ENCODE results near the gene LGR6.

DNA sequence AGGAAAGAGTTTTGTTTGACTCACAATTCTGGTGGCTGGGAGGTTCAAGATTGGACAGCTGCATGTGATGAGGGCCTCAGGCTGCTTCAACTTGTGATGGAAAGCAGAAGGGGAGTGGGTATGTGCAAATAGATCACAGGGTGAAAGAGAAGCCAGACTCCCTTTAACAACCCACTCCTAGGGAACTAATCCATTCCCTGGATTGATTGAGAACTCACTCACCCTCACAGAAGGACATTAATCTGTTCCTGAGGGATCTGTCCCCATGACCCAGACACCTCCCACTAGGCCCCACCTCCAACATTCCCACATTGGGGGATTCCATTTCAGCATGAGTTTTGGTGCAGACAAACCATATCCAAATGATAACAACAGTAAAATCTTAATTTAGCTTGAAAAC lies 122.6 kb downstream of the LGR6 start:
- no peak for TF ChIP-seq ZNF768 (tag by site-specific recombination; IDR thresholded peaks at IDR 0.05)
- no peak for TF ChIP-seq ZNF274 (IDR thresholded peaks at IDR 0.05; ENCODE audit: low read length)
- TF ChIP-seq ZNF274 (tag by site-specific recombination; IDR thresholded peaks at IDR 0.05; ENCODE audit: borderline replicate concordance), result no peak
- TF ChIP-seq, protein P1, sequence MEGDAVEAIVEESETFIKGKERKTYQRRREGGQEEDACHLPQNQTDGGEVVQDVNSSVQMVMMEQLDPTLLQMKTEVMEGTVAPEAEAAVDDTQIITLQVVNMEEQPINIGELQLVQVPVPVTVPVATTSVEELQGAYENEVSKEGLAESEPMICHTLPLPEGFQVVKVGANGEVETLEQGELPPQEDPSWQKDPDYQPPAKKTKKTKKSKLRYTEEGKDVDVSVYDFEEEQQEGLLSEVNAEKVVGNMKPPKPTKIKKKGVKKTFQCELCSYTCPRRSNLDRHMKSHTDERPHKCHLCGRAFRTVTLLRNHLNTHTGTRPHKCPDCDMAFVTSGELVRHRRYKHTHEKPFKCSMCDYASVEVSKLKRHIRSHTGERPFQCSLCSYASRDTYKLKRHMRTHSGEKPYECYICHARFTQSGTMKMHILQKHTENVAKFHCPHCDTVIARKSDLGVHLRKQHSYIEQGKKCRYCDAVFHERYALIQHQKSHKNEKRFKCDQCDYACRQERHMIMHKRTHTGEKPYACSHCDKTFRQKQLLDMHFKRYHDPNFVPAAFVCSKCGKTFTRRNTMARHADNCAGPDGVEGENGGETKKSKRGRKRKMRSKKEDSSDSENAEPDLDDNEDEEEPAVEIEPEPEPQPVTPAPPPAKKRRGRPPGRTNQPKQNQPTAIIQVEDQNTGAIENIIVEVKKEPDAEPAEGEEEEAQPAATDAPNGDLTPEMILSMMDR (tag by site-specific recombination; IDR thresholded peaks at IDR 0.05), result no peak
- TF ChIP-seq KLF10 (tag by site-specific recombination; IDR thresholded peaks at IDR 0.05), result no peak
- no peak for TF ChIP-seq ZNF184 (tag by site-specific recombination; IDR thresholded peaks at IDR 0.05)
- no peak for TF ChIP-seq ZNF302 (tag by site-specific recombination; IDR thresholded peaks at IDR 0.05; ENCODE audit: low read depth)
- TF ChIP-seq ZBTB21 (tag by site-specific recombination; IDR thresholded peaks at IDR 0.05), result no peak
- no peak for TF ChIP-seq ZBTB7A (tag by site-specific recombination; IDR thresholded peaks at IDR 0.05; ENCODE audit: low read depth)
- no peak for TF ChIP-seq KLF16 (tag by site-specific recombination; IDR thresholded peaks at IDR 0.05)
- TF ChIP-seq ZNF701 (tag by site-specific recombination; IDR thresholded peaks at IDR 0.05), result no peak
- no peak for TF ChIP-seq SP2 (tag by site-specific recombination; IDR thresholded peaks at IDR 0.05)
- TF ChIP-seq ZNF626 (tag by site-specific recombination; IDR thresholded peaks at IDR 0.05), result no peak
- no peak for TF ChIP-seq ZBTB48 (tag by site-specific recombination; IDR thresholded peaks at IDR 0.05)
- no peak for TF ChIP-seq ZNF292 (tag by site-specific recombination; IDR thresholded peaks at IDR 0.05; ENCODE audit: borderline replicate concordance, low read depth)
